Measurements from ENCODE around the gene KRT85. TPM values are rescaled to one million over a fixed set of nuclear protein-coding genes. Genes with fewer than 3 reads are reported as not detected.
A peak's percentile ranks its signal among the peaks of the same experiment; 100 is the strongest.

The KRT85 gene
- not detected for total RNA-seq
- long read RNA-seq, partial matches to known transcripts: 0 of 1 reads
- long read RNA-seq, other reads (novel, unspliced or antisense): 1 of 1 reads

DNA sequence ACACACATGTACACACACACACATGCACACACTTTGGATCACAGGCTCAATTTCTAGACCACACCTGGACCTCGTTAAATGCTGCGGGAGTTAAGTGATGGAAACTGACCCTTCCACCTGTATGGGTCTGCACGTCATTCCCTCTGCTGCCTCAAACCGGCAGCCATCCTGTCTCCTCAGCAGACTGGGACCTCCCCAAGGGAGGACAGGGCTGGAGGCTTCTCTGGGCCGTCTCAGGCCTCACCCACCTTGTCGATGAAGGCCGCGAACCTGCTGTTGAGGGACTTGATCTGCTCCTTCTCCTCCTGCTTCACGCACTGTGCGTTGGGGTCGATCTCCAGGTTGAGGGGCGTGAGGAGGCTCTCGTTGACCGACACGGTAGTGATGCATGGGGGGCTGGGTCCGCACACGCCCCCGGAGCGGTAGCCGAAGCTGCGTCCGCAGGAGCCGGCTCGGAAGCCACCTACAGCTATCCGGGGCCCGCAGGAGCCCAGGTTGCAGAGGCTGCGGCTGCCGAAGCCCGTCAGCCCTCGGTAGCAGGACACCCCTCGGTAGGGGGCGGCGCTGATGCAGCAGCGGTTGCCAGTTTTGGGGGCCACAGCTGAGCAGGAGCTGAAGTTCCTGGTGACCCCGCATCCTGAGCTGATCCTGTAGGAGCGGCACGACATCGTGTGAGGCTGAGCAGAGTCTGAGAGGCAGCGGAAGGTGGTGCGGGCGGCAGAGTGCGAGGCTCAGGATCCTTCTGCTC lies at the start of gene KRT85:
Gene KRT85 (minus strand): TSS at position 744 of the 748 bp plus-strand sequence. CDS start 76 bp downstream, at position 668.
- ATAC-seq: no peak
- TF ChIP-seq CTCF (IDR thresholded peaks at IDR 0.05): no peak
- H3K36me3 ChIP-seq: no peaks in the 10 kb centered on the region
- intact Hi-C loops (cut with DNase I): no loop called here
- peaks cover 9% of the 10 kb centered on the region for H3K27me3 ChIP-seq (ENCODE audit: low read depth)
- H3K4me3 ChIP-seq: no peak within 1 kb of the TSS
- H3K9me3 ChIP-seq: no peaks in the 10 kb centered on the region
- no peak within 1 kb of the TSS for H3K27ac ChIP-seq
- DNase-seq: no peak
- no peaks in the 10 kb centered on the region for H3K4me1 ChIP-seq

GRCh38 chr12:52416795-52417194 lies 49.5 kb upstream of the KRT85 start:
- DNase-seq (no peak), ATAC-seq (no peak)
- no peak overlapping the region for H3K27ac ChIP-seq
- H3K4me1 ChIP-seq: peaks cover 4% of the 10 kb centered on the region
- H3K27me3 ChIP-seq (ENCODE audit: low read depth): peaks cover 8% of the 10 kb centered on the region
- no peaks in the 10 kb centered on the region for H3K36me3 ChIP-seq
- H3K4me3 ChIP-seq: no peak overlapping the region
- intact Hi-C loops (cut with DNase I): no loop called here
- TF ChIP-seq CTCF (IDR thresholded peaks at IDR 0.05): no peak
- H3K9me3 ChIP-seq: no peaks in the 10 kb centered on the region

DNA sequence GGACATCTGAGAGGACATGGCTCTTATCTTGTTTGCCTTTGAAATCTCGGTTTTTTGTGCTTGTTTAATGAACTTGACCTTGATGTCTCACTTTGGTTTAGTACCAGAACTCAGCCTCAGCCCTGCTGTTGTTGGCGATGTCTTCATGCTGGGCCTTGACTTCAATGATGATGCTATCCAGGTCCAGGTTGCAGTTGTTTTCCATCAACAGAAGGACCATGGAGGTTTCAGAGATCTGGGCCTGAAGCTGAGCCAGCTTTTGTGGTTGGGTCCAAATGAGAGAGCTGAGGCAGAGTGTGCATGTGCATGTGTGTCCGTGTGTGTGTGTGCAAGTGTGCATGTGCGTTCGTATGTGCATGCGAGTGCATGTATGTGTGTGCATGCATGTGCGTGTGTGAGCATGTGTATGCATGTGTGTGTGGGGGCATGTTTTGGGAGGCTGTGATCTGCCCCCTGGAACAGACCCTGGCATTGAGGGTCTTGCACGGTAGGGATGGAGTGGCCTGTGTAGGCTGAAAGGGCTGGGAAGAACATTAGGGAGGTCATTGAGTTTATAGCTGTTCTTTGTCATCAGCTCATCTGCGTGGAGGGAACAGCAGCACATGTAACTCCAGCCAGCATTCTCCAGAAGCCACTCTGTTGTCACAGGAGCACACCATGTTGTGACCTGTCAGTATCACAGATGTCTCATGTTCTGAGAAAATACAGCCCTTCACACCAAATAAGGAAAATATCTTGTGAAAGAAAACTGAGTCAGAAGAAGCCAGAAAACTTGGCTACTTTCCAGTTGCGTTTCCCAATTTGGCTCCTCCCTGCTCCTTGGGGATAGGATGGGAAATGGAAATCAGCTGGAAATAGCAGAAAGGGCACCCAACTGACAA lies 48.8 kb upstream of the KRT85 start:
- peaks cover 4% of the 10 kb centered on the region for H3K4me1 ChIP-seq
- no peaks in the 10 kb centered on the region for H3K9me3 ChIP-seq
- no peak for TF ChIP-seq CTCF (IDR thresholded peaks at IDR 0.05)
- peak; percentile 44 to 62 for ATAC-seq
- no peaks in the 10 kb centered on the region for H3K36me3 ChIP-seq
- H3K27me3 ChIP-seq (ENCODE audit: low read depth): peaks cover 5% of the 10 kb centered on the region
- no peak overlapping the region for H3K4me3 ChIP-seq
- no peak for DNase-seq
- H3K27ac ChIP-seq: no peak overlapping the region
- intact Hi-C loops (cut with DNase I): no loop called here

DNA sequence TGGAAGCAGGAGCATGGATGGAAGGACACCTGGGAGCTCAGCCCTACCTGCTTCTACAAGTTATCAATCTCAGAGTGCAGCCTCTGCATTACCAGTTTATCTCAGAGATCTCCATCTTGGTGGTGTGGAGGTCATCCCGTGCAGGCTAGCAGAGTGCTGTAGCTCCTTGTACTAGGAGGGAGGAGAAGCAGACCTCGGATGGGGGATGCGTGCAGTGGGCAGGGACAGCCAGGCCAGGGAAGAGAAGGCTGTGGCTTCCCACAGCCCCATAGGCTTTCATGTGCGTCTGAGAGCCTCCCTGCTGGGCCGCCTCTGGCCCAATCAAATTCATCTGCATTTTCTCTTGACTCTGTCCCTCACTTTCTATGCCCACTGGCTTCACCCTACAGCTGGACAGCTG lies 47.7 kb upstream of the KRT85 start:
- Histone ChIP-seq H3K4me3 (no peak overlapping the region), H3K4me1 (peaks cover 4% of the 10 kb centered on the region), H3K27me3 (ENCODE audit: low read depth) (peaks cover 5% of the 10 kb centered on the region), H3K36me3 (no peaks in the 10 kb centered on the region), H3K27ac (no peak overlapping the region), H3K9me3 (no peaks in the 10 kb centered on the region)
- no peak for TF ChIP-seq CTCF (IDR thresholded peaks at IDR 0.05)
- ATAC-seq (no peak), DNase-seq (no peak)
- intact Hi-C loops (cut with DNase I): no loop called here

GRCh38 chr12:52413782-52414345 lies 46.6 kb upstream of the KRT85 start:
- H3K4me3 ChIP-seq: no peak overlapping the region
- DNase-seq: no peak
- H3K36me3 ChIP-seq: no peaks in the 10 kb centered on the region
- peaks cover 5% of the 10 kb centered on the region for H3K27me3 ChIP-seq (ENCODE audit: low read depth)
- intact Hi-C loops (cut with DNase I): no loop called here
- peaks cover 4% of the 10 kb centered on the region for H3K4me1 ChIP-seq
- H3K9me3 ChIP-seq: no peaks in the 10 kb centered on the region
- TF ChIP-seq CTCF (IDR thresholded peaks at IDR 0.05): no peak
- ATAC-seq: no peak
- H3K27ac ChIP-seq: no peak overlapping the region

Measured in lower lobe of right lung (tissue), 2 donors.